ENCODE results near the gene GRIA4. TPM values are rescaled to one million over a fixed set of nuclear protein-coding genes. Genes with fewer than 3 reads are reported as not detected.

GRIA4 gene
- polyA plus RNA-seq, 6 donors from 2014 or later, result not detected

DNA sequence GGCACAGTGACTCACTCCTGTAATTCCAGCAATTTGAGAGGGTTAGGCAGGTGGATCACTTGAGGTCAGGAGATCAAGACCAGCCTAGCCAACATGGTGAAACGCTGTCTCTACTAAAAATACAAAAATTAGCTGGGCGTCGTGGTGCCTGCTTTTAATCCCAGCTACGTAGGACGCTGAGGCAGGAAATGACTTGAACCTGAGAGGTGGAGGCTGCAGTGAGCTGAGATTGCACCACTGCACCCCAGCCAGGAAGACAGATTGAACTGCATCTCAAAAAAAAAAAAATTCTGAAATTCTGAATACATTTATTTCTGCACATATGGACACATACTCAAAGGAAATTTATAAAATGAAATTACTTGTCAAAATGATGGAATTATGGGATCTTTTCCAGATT lies 103.2 kb downstream of the GRIA4 start:
- Mint-ChIP-seq H3K27me3 (no peaks in the 10 kb centered on the region), H3K27ac (no peak overlapping the region), H3K36me3 (no peaks in the 10 kb centered on the region)

DNA sequence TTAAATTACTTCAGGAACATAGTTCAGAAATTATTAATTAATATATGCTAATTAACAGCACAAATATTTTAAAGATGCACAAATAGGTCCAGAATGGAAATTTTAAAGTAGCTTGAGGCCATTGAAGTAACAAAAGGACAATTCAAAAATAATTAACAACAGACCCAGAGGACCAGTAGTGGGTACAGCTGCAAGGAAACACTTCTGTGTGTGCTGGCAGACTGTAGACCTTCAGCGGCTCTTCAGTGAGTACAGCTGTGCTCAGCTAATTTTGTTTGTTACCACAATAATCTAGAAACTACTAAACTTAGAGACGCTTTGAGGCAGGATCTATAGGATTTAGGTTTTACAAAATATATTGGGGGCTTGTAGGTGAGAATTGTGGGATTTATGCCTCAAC lies 103.8 kb downstream of the GRIA4 start:
- H3K27ac Mint-ChIP-seq, result no peak overlapping the region
- ATAC-seq (ENCODE audit: low read depth in 2 of 2) (no peak), DNase-seq (no peak)
- no peaks in the 10 kb centered on the region for H3K27me3 Mint-ChIP-seq
- H3K4me3 Mint-ChIP-seq, result no peak overlapping the region
- no peaks in the 10 kb centered on the region for H3K4me1 Mint-ChIP-seq
- H3K36me3 Mint-ChIP-seq, result no peaks in the 10 kb centered on the region
- peaks cover 0 to 2% (median 0%) of the 10 kb centered on the region in 7 donors for H3K9me3 Mint-ChIP-seq

More for the DNA sequence above, 103.2 kb downstream of the GRIA4 start:
- Mint-ChIP-seq H3K4me3 (no peak overlapping the region), H3K4me1 (no peaks in the 10 kb centered on the region), H3K9me3 (peaks cover 0 to 2% (median 0%) of the 10 kb centered on the region in 7 donors)
- DNase-seq (no peak), ATAC-seq (ENCODE audit: low read depth in 2 of 2) (no peak)

DNA sequence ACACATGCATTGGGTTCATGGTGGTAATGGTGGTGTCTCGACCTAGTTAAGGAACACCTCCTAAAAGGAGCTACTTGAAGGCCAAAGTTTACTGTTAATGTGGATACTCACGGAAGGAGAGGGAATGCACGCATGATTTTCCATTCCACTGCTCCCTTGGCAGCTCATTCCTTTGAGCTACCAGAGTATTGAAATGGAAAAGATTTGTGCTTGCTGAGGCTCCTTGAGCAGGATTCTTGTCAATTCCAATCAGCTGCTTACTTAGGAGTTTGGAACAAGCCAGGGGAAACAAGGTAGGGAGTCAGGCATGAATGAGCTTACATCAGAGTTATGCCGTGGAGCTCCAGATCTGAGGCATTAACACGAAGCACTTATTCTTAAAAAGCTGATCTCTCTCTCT lies 108.8 kb downstream of the GRIA4 start:
- no peaks in the 10 kb centered on the region for H3K36me3 Mint-ChIP-seq
- H3K9me3 Mint-ChIP-seq, result peaks cover 0 to 2% (median 0%) of the 10 kb centered on the region in 7 donors
- ATAC-seq (ENCODE audit: low read depth in 2 of 2), result no peak
- no peak overlapping the region for H3K27ac Mint-ChIP-seq
- no peaks in the 10 kb centered on the region for H3K4me1 Mint-ChIP-seq
- H3K27me3 Mint-ChIP-seq, result no peaks in the 10 kb centered on the region
- H3K4me3 Mint-ChIP-seq, result no peak overlapping the region
- no peak for DNase-seq

DNA sequence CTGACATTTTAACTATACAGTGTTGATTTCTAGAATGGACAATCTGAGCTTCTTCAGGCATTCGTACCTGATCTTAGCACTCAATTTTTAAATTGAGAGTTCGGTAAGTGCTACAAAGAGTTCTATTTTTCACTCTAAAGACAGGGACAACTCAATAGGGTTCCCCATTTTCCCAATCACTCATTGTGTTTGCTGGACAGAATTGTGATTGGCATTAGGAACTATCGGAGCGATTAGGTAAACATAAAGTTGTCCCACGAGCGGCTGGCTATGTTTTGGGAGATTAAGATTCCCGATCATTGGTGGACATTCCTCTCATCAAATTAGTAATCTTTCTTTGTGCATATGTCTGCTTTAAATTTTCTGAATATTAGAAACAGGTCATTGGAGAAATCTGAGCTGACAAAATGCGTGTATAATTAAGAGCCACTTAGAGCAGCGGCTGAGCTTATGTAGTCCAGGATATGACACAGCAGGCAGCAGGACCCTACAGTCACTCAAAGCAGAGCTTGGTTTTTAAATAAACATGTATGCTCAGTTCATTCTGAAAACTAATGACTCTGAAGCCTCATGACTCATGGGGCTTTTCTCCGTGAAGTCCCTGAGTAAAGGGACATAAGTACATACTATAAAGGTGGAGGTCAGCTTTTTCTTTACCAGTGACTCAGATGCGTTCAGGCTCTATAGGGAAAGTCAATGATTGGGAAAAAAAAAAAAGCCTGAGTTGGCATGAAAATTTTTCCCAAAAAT lies 109.4 kb downstream of the GRIA4 start:
- H3K36me3 Mint-ChIP-seq, result no peaks in the 10 kb centered on the region
- peaks cover 0 to 2% (median 0%) of the 10 kb centered on the region in 7 donors for H3K9me3 Mint-ChIP-seq
- no peak overlapping the region for H3K27ac Mint-ChIP-seq
- H3K4me1 Mint-ChIP-seq, result no peaks in the 10 kb centered on the region
- H3K27me3 Mint-ChIP-seq, result no peaks in the 10 kb centered on the region
- no peak overlapping the region for H3K4me3 Mint-ChIP-seq
- DNase-seq, result no peak
- ATAC-seq (ENCODE audit: low read depth in 2 of 2), result no peak

DNA sequence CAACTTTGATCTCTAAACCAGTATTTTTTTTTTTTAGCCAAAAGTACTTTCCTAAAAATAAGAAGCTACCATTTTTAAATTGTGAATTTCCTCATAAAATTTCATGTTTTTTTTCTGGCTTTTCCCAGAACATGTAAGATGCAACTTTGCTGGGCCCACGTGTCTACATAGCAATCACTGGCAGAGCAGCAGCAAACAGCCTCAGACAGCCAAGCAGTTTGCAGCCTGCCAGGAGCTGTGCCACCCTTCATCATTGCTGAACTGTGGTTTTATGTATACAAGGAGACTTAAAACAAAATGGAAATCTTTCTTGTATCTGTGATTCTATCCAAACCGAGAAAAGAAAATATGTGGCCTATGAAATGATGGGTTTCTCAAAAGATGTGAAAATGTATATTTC lies 110.2 kb downstream of the GRIA4 start:
- DNase-seq (no peak), ATAC-seq (ENCODE audit: low read depth in 2 of 2) (no peak)
- H3K9me3 Mint-ChIP-seq, result peaks cover 0 to 2% (median 0%) of the 10 kb centered on the region in 7 donors
- no peak overlapping the region for H3K27ac Mint-ChIP-seq
- H3K27me3 Mint-ChIP-seq, result no peaks in the 10 kb centered on the region
- no peaks in the 10 kb centered on the region for H3K36me3 Mint-ChIP-seq
- H3K4me1 Mint-ChIP-seq, result no peaks in the 10 kb centered on the region
- no peak overlapping the region for H3K4me3 Mint-ChIP-seq

DNA sequence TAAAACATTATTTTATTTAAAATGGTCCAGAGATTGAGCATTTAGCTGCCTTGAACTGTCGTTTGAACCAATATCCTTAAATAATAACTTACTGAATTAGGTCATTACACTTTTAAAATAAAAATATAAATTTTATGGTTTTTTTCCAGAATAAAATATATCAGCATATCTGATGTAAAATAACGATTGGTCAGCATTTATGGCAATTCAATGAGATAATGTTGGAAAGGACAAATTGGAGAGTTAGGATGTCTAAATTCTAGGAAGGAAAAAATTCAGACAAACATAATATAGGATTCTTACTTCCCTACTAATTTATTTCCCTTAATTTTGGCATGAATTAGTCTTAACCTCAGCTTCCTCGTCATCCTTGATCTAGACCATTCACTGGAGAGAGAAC lies 113.4 kb downstream of the GRIA4 start:
- DNase-seq, result no peak
- no peak overlapping the region for H3K4me3 Mint-ChIP-seq
- H3K36me3 Mint-ChIP-seq, result no peaks in the 10 kb centered on the region

DNA sequence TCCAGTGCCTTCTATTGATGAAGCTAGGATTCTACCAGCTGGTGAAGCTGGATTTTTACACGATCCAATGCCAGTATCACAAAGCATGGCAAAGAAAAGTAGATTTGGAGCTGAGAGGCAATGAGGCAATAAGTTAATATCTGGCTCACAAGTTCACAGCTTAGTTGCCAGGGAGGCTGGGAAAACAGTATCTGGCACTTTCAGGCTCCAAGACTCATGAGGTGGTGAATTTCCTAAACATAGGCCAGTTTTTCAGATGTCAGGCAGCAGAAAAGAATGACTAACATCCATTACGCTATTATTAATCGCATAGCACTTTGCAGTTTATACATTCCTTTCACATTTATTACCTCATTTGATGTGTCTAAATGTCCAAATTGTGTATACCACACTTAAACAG lies 122.7 kb downstream of the GRIA4 start:
- Mint-ChIP-seq H3K4me1 (no peaks in the 10 kb centered on the region), H3K27me3 (no peaks in the 10 kb centered on the region), H3K36me3 (no peaks in the 10 kb centered on the region)

More for the DNA sequence above, 113.4 kb downstream of the GRIA4 start:
- ATAC-seq (ENCODE audit: low read depth in 2 of 2), result no peak
- Mint-ChIP-seq H3K4me1 (no peaks in the 10 kb centered on the region), H3K27ac (no peak overlapping the region), H3K27me3 (no peaks in the 10 kb centered on the region), H3K9me3 (peaks cover 0 to 10% (median 5%) of the 10 kb centered on the region in 7 donors)

DNA sequence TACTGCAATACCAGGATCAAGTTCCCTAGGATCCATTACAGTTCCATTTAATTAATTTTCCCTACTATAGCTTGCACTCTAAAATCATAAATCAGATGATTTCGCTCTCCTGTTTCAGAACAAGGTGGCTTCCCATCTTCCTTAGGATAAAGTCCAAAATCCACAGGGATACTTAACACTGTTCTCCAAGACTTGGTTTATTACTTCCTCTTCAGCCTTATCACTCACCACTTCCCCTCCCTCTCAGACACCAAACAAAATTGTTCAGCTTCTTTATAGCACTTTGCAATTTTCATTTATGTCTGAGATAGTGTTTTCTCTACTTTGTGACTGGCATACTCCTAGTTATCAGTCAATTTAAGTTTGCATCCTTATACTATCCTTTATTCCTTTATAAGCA lies 124.6 kb downstream of the GRIA4 start:
- H3K36me3 Mint-ChIP-seq, result no peaks in the 10 kb centered on the region
- no peaks in the 10 kb centered on the region for H3K4me1 Mint-ChIP-seq
- DNase-seq (no peak), ATAC-seq (ENCODE audit: low read depth in 2 of 2) (no peak)
- H3K27ac Mint-ChIP-seq, result no peak overlapping the region
- H3K9me3 Mint-ChIP-seq, result peaks cover 0 to 12% (median 1%) of the 10 kb centered on the region in 7 donors
- no peaks in the 10 kb centered on the region for H3K27me3 Mint-ChIP-seq
- no peak overlapping the region for H3K4me3 Mint-ChIP-seq

More for the DNA sequence above, 122.7 kb downstream of the GRIA4 start:
- no peak overlapping the region for H3K4me3 Mint-ChIP-seq
- peaks cover 4 to 18% (median 12%) of the 10 kb centered on the region in 7 donors for H3K9me3 Mint-ChIP-seq
- H3K27ac Mint-ChIP-seq, result no peak overlapping the region
- ATAC-seq (ENCODE audit: low read depth in 2 of 2), result no peak
- DNase-seq, result no peak

DNA sequence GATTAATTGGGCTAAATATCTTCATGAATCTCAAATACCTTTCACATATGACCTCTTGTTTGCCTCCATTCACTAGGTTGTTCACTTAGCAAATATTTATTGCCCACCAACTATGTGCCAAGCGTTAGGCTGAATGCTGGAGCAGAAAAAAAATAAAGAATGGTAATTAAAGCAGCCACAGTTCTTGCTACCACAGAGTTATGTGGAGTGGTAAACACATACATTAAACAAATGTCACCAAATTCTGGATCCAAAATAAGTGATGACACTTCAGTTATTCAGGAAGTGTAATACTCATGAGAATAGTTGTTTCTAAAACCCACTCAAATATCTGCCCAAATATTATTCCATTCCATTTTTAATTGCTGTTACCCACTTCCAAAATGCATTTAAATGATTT lies 128.4 kb downstream of the GRIA4 start:
- ATAC-seq (ENCODE audit: low read depth in 2 of 2), result no peak
- H3K27ac Mint-ChIP-seq, result no peak overlapping the region
- no peak for DNase-seq
- H3K36me3 Mint-ChIP-seq, result no peaks in the 10 kb centered on the region
- no peak overlapping the region for H3K4me3 Mint-ChIP-seq
- H3K9me3 Mint-ChIP-seq, result peaks cover 0 to 3% (median 0%) of the 10 kb centered on the region in 7 donors
- H3K27me3 Mint-ChIP-seq, result no peaks in the 10 kb centered on the region
- no peaks in the 10 kb centered on the region for H3K4me1 Mint-ChIP-seq

DNA sequence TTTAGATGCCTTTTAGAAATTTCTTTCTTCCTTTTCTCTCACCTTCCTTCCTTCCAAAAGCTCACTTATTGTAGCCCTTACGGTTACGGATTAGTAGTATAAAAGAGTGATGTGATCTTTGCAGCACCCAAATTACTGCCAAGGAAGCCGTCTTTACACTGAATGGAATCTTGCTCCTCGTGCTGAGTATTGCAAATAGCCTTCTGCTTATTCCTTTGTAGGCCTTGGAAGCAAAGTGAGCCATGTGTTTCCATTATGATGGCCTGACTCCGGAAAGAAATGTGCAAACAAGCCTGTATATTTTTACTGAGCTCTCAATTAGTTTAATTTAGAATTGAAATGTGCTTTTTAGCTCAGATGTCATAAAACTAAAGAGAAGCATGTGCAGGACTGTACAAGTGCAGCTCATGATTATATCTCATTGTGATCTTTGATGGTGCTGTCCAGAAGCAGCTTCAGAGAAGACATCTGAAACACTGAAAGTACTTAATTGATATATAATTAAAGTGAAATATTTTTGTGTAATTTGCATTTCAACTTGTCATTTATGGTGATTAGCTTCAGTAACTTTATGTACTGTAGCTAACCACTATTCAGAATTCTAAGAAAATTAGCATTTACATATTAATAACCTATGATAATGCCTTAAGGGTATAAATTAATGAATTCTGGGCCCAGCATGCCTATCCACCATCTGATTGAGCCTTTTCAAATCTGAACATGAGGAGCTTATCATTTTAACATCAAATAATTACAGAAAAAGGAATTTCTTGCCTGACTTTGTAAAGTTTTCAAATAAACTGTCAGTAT lies 129.3 kb downstream of the GRIA4 start:
- Mint-ChIP-seq H3K4me3 (no peak overlapping the region), H3K27ac (no peak overlapping the region), H3K36me3 (no peaks in the 10 kb centered on the region), H3K27me3 (no peaks in the 10 kb centered on the region), H3K9me3 (peaks cover 0 to 6% (median 0%) of the 10 kb centered on the region in 7 donors), H3K4me1 (no peaks in the 10 kb centered on the region)
- DNase-seq (no peak), ATAC-seq (ENCODE audit: low read depth in 2 of 2) (no peak)

DNA sequence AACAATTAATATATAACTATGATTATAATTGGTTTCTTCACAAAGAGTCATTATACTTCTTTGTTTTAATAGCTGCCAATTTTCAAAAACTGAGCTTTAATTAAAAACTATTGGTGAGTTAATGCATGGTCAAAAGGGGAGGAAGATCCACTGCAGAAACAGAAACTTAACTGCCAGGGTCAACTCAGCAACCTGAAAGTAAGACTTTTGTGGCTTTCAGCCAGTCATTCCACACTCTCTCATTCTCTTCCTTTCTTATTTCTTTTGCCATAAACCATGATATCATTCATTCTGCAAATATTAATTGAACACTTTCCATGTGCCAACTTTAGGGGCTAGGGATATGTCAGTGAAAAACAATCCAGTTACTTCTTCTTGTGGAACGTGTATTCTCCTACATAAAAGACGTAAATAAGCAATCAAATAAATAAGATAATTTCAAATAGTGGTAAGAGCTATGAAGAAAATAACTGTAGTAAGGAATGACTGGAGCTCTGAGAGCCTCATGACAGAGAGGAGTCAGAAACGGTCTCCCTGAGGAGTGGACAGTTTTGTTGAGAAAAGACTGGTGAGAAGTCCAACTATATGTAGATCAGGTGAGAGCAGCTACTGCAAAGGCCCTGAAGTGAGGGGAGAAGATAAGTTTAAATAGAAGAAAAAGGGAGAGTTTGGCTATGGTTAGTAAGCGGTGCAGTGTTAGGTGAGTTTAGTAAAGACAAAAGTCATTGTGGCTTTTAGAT lies 130.5 kb downstream of the GRIA4 start:
- no peaks in the 10 kb centered on the region for H3K4me1 Mint-ChIP-seq
- no peaks in the 10 kb centered on the region for H3K27me3 Mint-ChIP-seq
- no peaks in the 10 kb centered on the region for H3K36me3 Mint-ChIP-seq
- peaks cover 0 to 6% (median 0%) of the 10 kb centered on the region in 7 donors for H3K9me3 Mint-ChIP-seq
- no peak overlapping the region for H3K4me3 Mint-ChIP-seq
- DNase-seq (no peak), ATAC-seq (ENCODE audit: low read depth in 2 of 2) (no peak)
- no peak overlapping the region for H3K27ac Mint-ChIP-seq

DNA sequence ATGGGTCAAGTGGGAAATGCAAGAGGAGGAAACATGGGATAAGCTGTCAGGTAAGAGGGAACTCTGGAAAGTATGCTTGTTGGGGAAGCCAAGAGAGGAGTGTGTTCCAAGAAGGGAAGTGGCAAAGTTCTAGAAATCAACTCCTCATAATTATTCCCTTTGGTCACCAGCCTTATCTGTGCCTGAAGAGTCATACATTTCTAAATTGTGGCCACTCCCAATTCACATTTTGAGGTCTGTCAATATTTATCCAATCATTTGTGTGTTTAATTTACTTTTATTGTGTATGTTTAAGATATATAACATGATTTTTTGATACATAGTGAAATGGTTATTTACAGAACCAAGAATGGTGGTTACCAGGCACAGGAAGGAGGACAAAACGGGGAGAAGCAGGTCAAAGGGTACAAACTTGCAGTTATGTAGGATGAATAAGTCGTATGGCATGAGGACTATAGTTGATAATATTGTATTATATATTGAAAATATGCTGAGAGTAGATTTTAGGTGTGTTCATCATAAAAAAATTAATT lies 131.7 kb downstream of the GRIA4 start:
- Mint-ChIP-seq H3K9me3 (peaks cover 0 to 6% (median 0%) of the 10 kb centered on the region in 7 donors), H3K27ac (no peak overlapping the region), H3K36me3 (no peaks in the 10 kb centered on the region), H3K4me1 (no peaks in the 10 kb centered on the region), H3K4me3 (no peak overlapping the region), H3K27me3 (no peaks in the 10 kb centered on the region)
- DNase-seq (no peak), ATAC-seq (ENCODE audit: low read depth in 2 of 2) (no peak)

DNA sequence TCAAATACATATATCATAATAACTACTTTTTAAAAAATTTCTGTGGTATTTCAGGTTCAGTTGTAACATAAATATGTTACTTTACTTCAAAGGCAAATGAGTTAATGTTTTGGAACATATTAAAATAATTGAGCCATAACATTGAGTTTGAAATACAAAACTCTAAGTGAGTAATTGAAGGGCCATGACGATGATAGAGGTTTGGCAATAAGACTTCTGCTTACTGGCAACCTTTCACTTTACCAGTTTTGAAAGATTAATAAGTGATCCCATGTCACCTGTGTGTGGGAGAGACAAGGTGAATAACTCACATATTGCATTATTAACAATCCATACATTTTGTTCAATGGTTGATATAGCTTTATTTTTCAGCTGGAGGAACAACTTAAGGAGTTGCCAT lies 144.4 kb downstream of the GRIA4 start:
- H3K9me3 Mint-ChIP-seq, result peaks cover 0 to 2% (median 0%) of the 10 kb centered on the region in 7 donors
- no peaks in the 10 kb centered on the region for H3K36me3 Mint-ChIP-seq
- ATAC-seq (ENCODE audit: low read depth in 2 of 2) (no peak), DNase-seq (no peak)
- no peaks in the 10 kb centered on the region for H3K27me3 Mint-ChIP-seq
- H3K4me1 Mint-ChIP-seq, result no peaks in the 10 kb centered on the region
- H3K4me3 Mint-ChIP-seq, result no peak overlapping the region
- no peak overlapping the region for H3K27ac Mint-ChIP-seq
